NOMO-1 treated with dmso at 0.1 percent for 144 hours (cell line): ENCODE measurements around the gene RARG.
"Not testable (repeated sequence)": the region's sequence is repeated elsewhere in the genome, so short reads cannot be mapped to it uniquely, and the experiment has no call there.

Source experiments
- DNase-seq: peaks from one replicate; lab custom pipeline; 2025; ENCODE audit not compliant: unreplicated experiment; lab: John Stamatoyannopoulos, UW

The RARG gene

DNA sequence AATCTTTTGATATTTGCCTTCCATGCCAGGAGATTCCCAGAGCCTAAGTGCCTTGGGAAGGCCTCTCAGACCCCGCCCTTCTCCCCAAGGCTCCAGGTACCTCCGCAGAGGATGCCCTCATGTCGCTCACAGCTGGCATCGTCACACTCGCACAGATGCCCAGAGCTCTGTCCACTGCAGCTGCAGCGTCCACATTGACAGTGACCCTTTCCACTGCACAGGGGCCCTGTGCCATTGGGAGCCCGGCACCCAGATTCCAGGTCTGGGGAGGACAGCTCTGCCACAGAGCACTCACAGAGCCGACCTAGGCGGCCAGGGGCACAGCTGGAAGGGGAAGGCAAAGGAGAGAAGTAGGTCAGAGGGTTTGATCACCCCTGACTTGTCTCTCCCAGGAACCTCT, 39.0 kb downstream of the RARG start:
- DNase-seq = no peak

DNA sequence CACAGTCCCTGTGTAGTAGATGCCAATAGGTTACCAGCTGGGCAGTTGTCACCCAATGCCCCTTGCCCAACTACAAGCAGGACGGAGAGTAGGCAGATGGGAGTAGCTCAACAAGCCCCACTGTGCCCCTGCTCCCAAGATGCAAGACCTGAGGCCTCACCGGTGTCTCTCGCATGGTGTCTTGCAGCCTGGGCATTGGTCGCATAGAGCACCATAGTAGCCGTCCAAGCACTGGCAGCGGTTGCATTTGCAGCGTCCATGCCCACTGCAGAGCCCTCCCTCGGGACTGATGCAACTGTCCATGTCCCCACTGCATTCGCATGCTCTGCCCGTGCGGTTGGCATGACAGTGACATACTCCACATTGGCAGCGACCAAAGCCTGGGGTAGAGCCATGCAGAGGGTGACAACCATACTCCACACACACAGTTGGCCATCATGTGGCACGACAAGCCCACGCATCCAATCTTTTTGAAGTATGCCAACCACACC, 39.4 kb downstream of the RARG start:
- no peak for DNase-seq

DNA sequence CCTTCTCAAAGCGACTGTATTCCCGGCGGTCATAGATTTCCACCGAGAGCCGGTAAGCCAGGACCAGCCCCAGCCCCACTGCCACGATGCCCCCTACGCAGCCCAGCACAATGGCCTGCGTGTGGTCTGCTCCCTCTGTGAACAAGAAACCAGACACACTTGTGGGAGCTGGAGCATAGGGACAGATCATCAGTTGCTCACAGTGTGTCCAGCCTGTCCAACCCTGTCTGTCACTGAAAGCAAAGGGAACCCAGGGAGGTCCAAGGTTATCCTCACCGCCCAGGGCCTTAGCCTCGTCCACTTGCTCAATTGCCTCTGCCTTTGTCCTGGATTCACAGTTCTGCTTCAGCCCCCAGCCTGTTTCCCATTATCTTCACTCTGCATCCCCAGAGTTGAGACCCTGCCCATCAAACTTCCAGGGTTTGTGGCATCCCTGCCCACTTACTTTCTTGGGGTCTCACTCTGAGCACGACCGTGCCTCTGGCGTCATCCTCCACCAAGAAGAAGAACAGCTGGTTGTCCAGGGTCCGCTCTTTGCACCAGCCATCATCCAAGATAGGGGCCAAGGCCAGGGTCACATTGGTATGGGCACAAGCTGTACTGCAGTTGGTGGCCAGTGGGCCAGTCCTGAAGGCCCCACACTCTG, 40.0 kb downstream of the RARG start:
- DNase-seq = no peak

DNA sequence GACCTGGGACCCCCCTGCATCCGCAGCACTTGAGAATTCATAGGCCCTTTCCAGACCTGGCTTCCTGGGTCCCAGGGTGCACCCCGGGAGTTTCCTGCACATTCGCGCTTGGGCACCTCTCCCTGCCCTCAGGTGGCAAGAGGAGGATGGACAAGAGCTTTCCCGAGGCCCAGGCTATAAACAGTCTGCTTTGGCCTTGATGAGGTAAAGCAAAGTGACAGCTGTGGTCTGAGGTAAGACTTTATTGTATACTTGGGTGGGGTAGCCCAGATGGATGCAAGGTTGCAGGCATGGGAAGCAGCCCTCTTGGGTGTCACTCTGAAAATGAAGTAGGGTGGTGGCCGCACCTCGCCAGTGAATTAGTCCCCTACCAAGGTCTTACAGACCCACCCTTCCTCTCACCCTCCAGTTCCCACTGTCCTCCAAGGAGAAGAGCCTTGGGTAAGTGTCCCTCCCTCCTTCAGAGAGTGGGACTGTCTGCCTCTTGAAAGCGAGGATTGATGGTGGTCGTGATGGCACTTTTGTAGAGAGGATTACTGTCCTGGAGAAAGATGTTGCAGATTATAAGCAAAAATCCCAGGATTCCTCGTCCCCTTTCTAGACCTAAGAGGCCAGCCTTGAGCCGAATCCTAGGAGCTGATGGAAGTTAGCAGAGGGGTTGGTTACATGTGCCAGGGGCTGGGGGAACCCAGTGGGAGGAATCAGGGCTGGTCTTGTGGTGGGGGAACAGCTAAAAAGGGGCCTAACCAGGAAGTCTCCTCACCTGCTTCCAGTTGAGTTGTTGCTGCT, 40.7 kb downstream of the RARG start:
- no peak for DNase-seq

DNA sequence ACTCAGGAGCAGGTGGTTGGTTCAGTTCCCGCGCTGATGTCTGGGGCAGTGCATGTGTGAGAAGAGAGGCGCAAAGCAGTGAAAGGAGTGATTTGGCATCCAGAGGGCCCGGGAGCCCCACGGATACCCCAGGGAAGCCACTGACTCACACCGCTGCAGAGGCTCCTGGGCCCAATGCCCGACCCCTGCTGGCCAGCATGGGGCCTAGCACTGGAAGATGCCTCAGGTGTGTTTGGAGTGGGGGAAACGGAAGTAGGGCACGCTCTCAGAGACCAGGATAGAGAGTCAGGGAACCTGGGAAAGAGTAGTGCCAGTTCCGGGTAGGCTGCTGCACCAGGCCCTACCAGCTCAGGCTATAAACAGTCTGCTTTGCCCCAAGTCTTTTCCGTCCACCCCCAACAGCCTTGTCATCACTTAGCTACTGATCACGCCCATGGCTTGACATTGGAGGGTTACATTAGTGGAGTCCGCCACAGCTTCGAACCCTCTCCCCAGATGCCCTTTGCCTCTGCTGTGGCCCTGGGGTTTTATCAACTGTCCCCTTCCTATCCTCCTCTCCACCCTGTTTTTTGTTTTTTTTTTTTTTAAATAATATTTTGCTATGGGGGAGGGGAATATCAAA, 41.8 kb downstream of the RARG start:
- DNase-seq = no peak

DNA sequence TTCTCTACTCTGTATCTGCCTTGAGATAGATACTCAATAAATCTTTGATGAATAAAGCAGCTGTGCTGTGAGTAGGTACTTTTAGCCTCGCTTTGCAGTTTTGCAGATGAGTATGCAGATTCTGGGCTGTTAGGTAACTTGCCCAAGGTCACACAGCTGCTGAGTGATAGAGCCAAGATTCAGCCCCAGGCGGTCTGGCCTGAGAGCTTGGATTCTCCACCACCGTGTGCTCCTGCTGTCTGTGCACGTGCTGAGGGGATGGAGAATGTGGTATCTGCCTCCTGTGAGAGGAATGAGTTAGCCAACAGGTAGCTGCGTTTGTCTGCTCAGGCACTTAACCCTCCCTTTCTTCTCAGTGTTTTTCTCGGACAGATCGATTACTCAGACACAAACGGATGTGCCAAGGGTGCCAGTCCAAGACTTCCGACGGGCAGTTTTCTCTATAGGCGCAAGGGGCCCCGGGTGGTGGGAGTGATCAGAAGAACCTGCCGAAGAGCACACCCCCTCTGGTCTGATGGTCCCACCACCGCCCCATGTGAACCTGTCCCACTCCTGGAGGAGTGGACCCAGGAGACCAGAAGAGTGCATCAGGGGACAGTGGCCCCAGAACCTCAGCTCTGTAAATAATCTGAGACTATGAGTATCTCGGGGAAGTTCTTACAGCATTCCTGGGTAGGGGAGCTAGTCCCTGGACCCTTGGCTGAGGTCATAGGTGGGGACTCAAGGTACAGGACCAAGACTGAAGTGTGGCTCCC, 44.7 kb downstream of the RARG start:
- DNase-seq = no peak

DNA sequence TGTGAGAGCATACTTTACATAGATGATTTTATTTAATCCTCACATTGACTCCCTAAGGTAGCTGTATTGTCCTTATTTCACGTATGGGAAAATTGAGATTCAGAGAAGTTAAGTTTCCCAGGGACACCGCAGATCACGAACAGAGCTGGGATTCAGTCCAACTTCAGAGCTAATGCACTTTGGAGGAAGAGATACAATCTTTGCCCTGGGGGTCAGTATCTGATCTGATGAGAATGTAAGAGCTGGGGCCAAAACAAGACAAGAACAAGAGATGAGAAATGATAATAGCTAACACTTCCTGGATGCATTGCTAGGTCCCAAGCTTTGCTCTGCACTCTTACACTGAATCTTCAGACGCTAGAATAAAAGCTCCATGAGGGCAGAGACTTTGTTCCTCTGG, 45.3 kb downstream of the RARG start:
- no peak for DNase-seq

DNA sequence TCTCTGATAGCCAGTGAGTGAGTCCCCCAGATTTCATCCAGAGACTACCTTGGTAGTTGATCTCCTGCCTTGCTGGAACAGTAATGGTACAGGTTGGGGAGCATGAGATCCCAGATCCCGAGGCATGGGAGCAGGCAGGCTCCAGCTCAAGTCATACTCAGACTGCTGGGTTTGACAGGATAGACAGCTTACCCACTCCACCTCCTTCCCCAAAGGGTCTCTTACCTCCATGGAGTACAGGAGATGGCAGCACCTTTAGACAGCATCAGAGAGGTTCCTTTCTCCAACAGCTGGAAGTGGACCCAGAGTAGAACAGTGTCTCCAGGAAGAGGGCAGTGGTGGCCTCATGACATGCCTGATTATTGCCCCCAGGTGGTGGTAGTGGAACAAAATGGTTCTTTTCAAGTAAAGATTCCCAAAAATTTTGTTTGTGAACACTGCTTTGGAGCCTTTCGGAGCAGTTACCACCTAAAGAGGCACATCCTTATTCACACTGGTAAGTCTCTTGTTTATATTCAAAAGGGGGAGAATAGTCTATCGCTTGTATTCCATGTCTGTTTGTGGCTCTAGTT, 46.3 kb downstream of the RARG start:
- DNase-seq = no peak

DNA sequence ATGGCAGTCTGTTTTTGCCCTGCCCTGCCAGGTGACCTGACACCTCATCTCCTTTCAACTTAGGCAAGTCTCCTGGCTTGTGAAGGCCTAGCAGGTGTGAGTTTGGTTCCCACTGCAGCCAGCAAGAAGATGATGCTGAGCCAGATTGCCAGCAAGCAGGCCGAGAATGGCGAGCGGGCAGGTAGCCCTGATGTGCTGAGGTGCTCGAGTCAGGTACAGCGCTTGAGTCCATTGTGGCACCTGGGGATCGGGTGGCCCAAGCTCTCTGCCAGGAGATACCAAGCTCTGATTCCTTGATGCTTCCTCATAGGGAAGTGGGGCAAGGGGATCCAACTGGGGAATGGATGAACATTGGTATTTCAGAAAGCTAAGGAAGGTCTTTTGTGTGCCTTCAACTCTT, 47.2 kb downstream of the RARG start:
- no peak for DNase-seq

DNA sequence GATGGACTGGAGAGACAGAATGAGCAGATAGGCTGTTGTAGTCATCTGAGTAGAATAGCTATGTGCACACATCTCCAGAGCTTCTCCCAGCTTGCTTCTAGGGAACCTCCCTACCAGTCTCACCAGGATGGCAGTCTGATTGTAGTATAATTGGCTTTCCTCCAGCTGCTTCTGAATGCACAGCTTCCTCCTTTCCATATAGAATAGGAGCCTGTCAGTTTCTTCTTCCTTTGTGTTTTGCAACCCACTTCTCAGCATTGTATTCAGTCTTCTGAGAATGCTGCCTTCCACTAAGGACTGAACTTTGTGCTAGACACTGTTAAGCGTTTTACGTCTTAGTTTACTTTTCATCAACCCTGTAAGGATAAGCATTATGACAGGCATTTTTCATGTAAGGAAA, 49.1 kb downstream of the RARG start:
- peak; percentile 12 for DNase-seq

DNA sequence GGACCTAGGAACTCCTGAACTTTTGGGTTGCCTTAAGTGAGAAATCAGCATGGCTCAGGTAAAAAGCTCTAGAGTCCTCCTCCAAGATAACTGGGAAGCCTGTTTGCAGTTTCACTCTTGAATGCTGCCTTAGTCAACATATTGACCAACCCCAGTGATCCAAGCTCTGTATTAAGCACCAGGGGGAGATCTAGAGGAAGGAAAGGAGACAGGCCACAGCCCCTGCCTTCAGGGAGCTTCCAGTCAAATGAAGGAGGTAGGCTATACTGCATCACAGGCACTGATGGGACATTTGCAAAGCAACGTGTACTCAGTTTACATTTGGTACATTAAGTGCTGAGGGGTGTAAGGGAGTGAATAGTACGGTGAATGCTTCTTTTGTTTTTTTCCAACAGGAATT, 50.1 kb downstream of the RARG start:
- no peak for DNase-seq

DNA sequence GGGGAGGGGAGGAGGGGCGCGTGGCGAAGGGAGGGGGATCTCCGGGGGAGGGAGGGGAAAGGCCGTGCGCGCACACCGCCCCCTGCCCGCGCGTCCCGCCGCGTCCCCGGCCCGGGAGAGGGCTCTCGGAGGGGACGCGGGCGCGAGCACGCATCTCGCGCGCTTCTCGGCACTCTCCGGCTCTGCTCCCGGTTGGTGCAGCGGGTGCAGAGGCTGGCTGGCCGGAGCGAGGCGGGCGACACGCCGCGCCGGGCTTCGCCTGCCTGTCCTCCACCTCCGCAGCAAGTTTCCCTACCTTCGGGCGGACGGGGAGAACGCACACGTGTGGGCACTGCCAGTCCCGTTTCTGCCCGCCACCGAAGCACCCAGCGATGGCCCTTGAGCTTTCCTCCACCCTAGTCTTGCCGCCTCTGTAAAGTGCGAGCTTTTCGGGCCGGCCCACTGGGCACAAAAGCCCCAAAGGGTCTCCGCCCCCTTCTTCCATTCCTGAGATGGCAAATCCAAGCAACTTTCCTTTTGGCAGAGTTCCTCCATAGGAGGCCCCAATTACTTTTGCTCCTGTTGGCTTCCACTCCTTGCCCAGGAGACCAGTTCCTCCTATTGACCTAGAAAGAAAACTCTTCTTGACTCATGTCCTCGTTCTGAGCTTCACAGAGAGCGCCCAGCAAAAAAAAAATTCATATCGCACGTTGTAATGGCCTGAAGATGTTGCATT, 50.9 kb downstream of the RARG start:
- peak; percentile 47 for DNase-seq

DNA sequence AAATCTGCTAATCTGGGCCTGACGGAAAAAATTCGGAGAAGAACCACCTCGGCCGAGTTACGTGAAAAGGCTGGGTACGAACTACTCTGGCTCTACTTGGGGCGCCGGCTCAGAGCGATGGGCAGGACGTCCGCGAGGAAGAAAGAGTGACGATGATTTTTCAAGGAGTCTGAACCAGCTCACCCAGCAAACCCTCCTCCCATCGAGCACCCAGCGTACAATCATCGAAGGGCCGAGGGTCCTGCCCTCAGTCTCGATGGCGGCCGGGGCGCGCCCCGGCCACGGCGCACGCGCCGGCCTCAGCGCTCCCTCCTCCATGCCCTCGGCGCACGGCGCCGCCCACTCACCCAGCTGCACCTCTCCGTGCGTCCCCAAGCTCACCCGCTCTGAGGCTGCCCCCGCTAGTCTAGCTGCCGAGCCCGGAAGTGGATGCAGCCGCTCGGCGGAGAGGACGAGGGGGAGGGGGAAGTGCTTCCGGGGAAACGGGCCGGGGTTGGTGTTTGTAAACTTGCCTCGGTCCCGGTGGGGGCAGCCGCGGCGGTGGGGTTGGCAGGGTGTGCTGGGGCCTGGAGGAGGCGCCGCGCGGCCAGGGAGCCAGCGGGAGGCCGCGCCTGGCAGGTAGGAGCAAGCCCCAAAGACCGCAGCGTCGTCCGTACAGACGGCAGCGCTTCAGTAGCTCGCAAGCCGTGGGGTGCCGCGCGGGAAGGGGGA, 51.6 kb downstream of the RARG start, which contains the start of the genes CSAD and ZNF740:
Gene CSAD, minus strand, starts transcription at position 706 of the 711 bp plus-strand sequence. CDS start 7,455 bp downstream, outside the sequence.
Gene ZNF740, plus strand, starts transcription at position 503 of the 711 bp plus-strand sequence. CDS start 1,262 bp downstream, outside the sequence.
- peak; percentile 94 for DNase-seq

DNA sequence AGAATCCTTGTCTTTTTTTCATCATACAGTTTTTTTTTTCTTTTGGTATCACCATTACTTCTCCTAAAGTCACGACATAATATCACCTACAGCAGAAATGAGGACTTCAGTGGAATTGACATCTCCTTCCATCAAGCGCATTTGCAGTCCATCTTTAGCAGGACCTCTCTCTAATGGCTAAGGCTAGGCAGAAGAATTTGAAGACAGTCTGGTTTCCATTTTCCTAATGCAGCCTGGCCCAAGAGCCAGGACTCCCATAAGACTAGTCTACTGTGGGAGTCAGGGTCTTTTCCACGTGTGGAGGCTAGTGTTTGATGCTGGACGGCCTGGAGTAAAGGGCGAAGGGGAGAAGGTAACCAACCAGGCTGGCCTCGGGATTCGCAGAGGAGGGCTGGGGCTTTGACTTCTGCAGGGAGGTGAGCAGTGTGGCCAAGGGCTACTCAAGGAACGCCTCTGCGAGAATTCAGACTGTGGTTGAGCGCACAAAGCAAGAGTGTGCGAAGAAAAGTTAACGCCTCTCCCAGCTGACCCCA, 52.3 kb downstream of the RARG start:
- DNase-seq = no peak

DNA sequence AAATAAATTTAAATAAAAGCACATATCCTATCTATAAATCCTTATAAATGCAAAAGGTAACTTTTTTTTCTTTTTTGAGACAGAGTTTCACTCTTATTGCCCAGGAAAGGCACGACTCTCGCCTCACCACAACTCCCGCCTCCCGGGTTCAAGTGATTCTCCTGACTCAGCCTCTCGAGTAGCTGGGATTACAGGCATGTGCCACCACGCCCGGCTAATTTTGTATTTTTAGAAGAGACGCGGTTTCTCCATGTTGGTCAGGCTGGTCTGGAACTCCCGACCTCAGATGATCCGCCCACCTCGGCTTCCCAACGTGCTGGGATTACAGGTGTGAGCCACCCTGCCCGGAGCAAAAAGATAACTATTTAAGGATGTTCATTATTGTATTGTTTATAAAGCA, 53.2 kb downstream of the RARG start:
- not testable (repeated sequence) for DNase-seq

DNA sequence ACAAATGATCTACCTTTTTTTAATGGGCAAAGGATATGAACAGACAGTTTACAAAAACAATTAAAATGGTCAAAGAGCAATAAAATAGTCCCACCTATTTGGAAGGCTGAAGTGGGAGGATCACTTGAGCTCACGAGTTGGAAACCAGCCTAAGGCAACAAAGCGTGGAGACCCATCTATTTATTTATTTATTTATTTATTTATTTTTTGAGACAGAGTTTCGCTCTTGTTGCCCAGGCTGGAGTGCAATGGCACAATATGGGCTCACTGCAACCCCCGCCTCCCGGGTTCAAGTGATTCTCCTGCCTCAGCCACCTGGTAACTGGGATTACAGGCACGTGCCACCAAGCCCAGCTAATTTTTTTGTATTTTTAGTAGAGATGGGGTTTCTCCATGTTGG, 54.6 kb downstream of the RARG start:
- not testable (repeated sequence) for DNase-seq

DNA sequence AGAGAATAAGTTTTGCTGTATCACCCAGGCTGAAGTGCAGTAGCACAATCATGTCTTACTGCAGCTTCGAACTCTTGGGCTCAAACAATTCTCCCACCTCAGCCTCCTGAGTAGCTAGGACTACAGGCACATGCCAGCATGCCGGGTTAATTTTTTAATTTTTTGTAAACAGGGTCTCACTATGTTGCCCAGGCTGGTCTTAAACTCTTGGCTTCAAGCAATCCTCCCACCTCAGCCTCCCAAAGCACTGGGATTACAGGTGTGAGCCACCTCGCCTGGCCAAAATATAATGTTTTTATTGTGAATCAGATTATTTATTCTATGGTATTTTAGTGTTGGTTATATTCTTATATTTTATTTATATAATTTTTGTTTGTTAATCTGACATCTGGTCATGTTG, 55.3 kb downstream of the RARG start:
- DNase-seq = no peak

DNA sequence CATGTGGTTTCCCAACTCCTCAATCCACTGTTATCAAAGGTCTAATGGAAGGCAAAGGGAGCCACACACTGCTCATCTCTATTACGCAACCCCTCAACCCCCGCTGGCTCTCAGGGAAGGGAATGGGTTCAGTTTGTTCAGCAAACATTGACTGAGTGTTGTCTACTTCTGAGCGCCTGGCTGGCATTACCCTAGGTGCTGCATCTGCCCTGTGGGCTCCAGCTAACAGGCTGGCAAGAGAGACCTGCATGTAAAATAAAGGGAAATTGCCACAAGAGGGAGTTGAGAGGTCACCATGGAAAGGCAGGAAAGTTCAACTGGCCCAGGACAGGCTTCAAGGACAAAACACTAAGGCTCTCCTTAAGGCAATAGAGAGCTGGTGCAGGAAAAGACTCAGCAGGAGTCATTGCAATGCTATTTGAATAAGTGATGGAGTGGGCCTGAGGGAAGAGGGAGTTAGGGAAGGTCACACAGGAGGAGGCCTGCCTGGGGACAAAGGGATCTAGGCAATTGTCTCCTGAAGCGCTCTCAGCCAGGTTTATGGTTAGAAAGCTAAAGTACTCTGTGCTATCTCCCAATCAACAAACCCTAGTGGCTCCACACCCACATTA, 57.0 kb downstream of the RARG start:
- no peak for DNase-seq
